Spleen (tissue), 7 donors: ENCODE measurements around the gene NOA1.

Experiments used
- CTCF ChIP-seq, 11 experiments: fragments of 200-600 bp in 7 of 11; fragments of 450-650 bp in 4 of 11; sonication (generic) in 4 of 11; IDR thresholded peaks in 8 of 11; conservative IDR thresholded peaks in 3 of 11; 1 replicate in 7 of 11; 2 replicates in 4 of 11; pipeline versions ENCODE4 v1.4.0 to v1.8.0; 2016 to 2021; ENCODE audit warnings: antibody characterized with exemption in 11 of 11, inconsistent platforms in 4 of 11, mild to moderate bottlenecking in 1 of 11
- POLR2A ChIP-seq, 3 donors: fragments of 450-650 bp; IDR thresholded peaks; one replicate each; pipeline ENCODE4 v1.5.1; 2017; ENCODE audit warnings: antibody characterized with exemption in 3 of 3, mild to moderate bottlenecking in 1 of 3
- POLR2AphosphoS5 ChIP-seq, 3 donors: sonication (generic); formaldehyde crosslinking; IDR thresholded peaks; one replicate each; pipeline ENCODE4 v1.5.1; 2017; ENCODE audit warnings: antibody characterized with exemption in 3 of 3
- donor health status: DM: no; HTN: no; CAD: no; lungs with moderate emphysema.
- donor health status: DM: no; HTN: no; CAD: no.
- donor health status: DM: no; HTN: no; CAD: no.

DNA sequence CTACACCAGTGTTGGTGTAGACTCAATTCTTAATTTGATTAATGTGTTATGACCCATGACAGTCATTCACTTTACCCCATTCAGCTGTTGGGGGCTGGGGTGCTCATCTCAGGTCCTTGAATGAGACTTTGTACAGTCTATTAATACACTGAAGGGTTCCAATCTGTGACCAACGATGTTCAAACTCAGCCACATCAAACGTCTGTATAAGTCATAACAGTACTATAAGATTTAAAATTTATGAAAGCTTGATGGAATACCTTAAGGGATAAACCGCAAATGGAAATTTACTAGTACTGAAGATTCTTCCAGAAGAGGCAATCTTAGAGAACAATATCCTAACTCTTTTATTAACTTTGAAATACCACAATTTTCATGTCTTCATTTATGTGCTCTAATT, 36.0 kb downstream of the NOA1 start:
- TF ChIP-seq CTCF (IDR thresholded peaks at IDR 0.05 in 8 of 11, conservative IDR thresholded peaks at IDR 0.05 in 3 of 11) (no peak), POLR2A (IDR thresholded peaks at IDR 0.05) (no peak), POLR2AphosphoS5 (IDR thresholded peaks at IDR 0.05) (no peak)
